Measurements from ENCODE around the gene IFNL3. TPM values are rescaled to one million over a fixed set of nuclear protein-coding genes. Genes with fewer than 3 reads are reported as not detected.
"Not testable (repeated sequence)": the region's sequence is repeated elsewhere in the genome, so short reads cannot be mapped to it uniquely, and the experiment has no call there.

IFNL3 gene
- total and polyA plus RNA-seq, 10 donors, result not detected

DNA sequence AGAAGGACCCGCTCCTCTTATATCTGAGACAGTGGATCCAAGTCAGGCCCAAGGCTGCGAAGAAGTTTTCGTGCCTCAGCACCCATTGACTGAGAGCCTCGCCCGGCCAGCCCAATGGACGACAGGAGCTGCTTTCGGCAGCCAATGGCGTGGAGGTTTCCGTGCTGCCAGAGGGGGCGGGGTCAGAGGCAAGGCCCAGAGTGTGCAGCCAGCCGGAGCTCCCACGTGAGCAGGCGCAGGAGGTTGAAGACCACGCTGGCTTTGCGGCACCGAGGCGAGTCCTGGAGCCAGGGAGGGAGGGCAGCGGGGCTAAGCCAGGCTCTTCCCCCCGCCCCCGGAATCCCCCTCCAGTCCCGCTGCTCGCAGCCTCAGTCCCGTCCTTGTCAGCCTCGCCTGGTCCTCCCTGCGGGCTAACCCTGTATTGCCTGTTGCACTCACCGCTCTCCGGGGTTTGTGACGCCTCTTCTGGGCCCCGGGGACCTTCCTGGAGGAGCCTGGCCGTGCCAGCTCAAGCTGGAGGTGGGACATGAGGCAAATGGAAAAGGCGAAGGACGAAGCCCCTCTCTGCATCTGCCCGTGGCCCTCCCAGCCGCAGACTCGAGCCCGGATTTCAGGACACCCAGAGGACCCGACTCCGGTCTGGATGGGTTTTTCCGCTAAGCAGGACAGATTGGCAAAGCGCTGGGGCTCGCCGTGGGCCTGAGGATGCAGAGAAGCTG, 2.3 kb upstream of the IFNL3 start:
- Histone ChIP-seq H3K36me3 (no peaks in the 10 kb centered on the region), H3K27me3 (replicated peaks in 1 of 7) (peaks cover 0 to 51% (median 23%) of the 10 kb centered on the region in 7 donors), H3K4me1 (peaks cover 0 to 16% (median 9%) of the 10 kb centered on the region in 6 donors), H3K27ac (no peak overlapping the region), H3K4me3 (peak overlapping the region in 3 of 8 donors; percentile 7 to 39 (median 11)), H3K9me3 (no peaks in the 10 kb centered on the region)
- WGBS, 5 donors, result 26 to 42% (median 32%) methylated on average over 10 to 42 of the region's 42 CpGs
- intact Hi-C loops (cut with DNase I; ENCODE audit: low total_unique reads), result no loop called here
- DNase-seq, result peak; percentile 75
- TF ChIP-seq POLR2A (IDR thresholded peaks at IDR 0.05) (no peak), POLR2AphosphoS5 (IDR thresholded peaks at IDR 0.05) (no peak)
- TF ChIP-seq, protein P1, sequence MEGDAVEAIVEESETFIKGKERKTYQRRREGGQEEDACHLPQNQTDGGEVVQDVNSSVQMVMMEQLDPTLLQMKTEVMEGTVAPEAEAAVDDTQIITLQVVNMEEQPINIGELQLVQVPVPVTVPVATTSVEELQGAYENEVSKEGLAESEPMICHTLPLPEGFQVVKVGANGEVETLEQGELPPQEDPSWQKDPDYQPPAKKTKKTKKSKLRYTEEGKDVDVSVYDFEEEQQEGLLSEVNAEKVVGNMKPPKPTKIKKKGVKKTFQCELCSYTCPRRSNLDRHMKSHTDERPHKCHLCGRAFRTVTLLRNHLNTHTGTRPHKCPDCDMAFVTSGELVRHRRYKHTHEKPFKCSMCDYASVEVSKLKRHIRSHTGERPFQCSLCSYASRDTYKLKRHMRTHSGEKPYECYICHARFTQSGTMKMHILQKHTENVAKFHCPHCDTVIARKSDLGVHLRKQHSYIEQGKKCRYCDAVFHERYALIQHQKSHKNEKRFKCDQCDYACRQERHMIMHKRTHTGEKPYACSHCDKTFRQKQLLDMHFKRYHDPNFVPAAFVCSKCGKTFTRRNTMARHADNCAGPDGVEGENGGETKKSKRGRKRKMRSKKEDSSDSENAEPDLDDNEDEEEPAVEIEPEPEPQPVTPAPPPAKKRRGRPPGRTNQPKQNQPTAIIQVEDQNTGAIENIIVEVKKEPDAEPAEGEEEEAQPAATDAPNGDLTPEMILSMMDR (IDR thresholded peaks at IDR 0.05 in 8 of 11, conservative IDR thresholded peaks at IDR 0.05 in 3 of 11), result no peak

DNA sequence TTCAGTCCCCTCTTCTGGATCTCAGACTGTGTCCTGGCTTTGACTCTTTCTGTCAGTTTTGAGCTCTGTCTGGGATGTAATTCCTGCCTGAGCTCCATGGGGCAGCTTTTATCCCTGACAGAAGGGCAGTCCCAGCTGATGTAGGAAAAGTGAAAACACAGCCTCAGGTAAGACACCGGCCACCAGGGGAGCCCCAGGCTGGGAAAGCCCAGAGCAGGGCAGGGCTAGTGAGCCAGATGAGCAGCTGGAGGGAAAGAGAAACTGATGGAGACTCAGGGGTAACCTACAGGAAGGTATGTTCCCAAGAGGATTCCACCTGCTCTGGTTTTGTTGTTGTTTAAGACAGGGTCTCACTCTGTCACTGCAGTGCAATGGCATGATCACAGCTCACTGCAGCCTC, 360 bp upstream of the IFNL3 start:
- H3K4me3 ChIP-seq; H3K36me3 ChIP-seq; H3K27ac ChIP-seq; DNase-seq; H3K9me3 ChIP-seq; intact Hi-C loops (cut with DNase I; ENCODE audit: low total_unique reads): not testable (repeated sequence)
- Histone ChIP-seq H3K4me1 (peaks cover 0 to 16% (median 9%) of the 10 kb centered on the region in 6 donors), H3K27me3 (replicated peaks in 1 of 7) (peaks cover 0 to 43% (median 23%) of the 10 kb centered on the region in 7 donors)
- no CpG with 5 or more reads among the region's 1 CpG for WGBS, 5 donors

DNA sequence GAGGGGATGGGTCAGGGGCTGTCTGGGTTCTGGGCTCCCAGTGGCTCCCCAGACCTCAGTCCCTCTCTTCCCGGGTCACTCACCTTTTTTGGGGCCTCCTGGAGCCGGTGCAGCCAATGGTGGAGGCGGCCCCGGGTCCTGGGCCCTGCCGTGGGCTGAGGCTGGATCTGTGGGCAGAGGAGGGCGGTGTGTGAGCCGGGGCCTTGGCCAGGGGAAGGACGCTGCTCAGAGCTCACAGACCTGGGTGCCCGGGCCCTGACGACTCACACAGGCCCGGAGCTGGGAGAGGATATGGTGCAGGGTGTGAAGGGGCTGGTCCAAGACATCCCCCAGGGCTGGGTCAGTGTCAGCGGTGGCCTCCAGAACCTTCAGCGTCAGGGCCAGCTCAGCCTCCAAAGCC, 1.1 kb downstream of the IFNL3 start:
- intact Hi-C loops (cut with DNase I; ENCODE audit: low total_unique reads); H3K36me3 ChIP-seq; DNase-seq; H3K9me3 ChIP-seq; H3K27ac ChIP-seq; H3K4me3 ChIP-seq: not testable (repeated sequence)
- peaks cover 0 to 28% (median 20%) of the 10 kb centered on the region in 7 donors for H3K27me3 ChIP-seq (replicated peaks in 1 of 7)
- H3K4me1 ChIP-seq, result peaks cover 0 to 16% (median 9%) of the 10 kb centered on the region in 6 donors
- 75 to 92% (median 84%) methylated on average over 8 to 13 of the region's 13 CpGs for WGBS, 5 donors

DNA sequence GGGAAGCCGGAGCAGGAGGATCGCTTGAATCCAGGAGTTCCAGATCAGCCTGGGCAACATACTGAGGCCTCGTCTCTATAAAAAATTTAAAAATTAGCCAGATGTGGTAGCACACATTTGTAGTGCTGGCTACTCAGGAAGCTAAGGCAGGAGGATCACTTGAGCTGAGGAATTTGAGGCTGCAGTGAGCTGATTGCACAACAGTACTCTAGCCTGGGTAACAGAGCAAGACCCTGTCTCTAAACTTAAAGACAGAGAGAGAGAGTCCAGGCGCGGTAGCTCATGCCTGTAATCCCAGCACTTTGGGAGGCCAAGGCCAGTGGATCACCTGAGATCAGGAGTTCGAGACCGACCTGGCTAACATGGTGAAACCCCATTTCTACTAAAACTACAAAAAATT, 4.4 kb downstream of the IFNL3 start:
- Histone ChIP-seq H3K36me3 (no peaks in the 10 kb centered on the region), H3K4me1 (peaks cover 0 to 14% (median 11%) of the 10 kb centered on the region in 6 donors), H3K4me3 (no peak overlapping the region), H3K27ac (no peak overlapping the region), H3K9me3 (no peaks in the 10 kb centered on the region), H3K27me3 (replicated peaks in 1 of 7) (peaks cover 0 to 25% (median 0%) of the 10 kb centered on the region in 7 donors)
- TF ChIP-seq, protein P1 (IDR thresholded peaks at IDR 0.05 in 8 of 11, conservative IDR thresholded peaks at IDR 0.05 in 3 of 11), result no peak
- TF ChIP-seq POLR2AphosphoS5 (IDR thresholded peaks at IDR 0.05), result no peak
- TF ChIP-seq POLR2A (IDR thresholded peaks at IDR 0.05), result no peak
- intact Hi-C loops (cut with DNase I; ENCODE audit: low total_unique reads), result no loop called here
- 83 to 93% (median 88%) methylated on average over 7 of the region's 7 CpGs for WGBS, 5 donors
- DNase-seq, result no peak

DNA sequence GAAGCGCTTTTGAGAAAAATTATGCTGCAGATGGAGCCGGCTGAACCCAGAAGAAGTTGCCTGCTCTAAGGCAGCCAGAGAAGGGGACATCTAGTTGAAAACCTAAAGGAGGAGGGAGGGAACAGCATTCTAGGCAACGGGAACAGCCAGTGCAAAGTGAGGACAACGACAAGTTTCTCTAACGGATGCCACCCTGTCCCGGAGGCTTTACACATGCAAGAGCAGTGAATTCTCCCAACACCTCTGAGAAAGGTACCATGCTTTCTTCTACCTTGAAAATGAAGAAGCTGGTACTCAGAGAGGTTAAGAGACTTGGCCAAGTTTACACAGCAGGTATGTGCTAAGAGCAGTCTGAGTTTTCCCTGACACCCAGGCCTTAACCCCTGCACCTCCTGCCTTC, 5.9 kb downstream of the IFNL3 start:
- H3K4me1 ChIP-seq, result peaks cover 0 to 14% (median 11%) of the 10 kb centered on the region in 6 donors
- DNase-seq, result peak; percentile 4
- 85 to 93% (median 90%) methylated on average over 6 of the region's 6 CpGs for WGBS, 5 donors
- TF ChIP-seq, protein P1 (IDR thresholded peaks at IDR 0.05 in 8 of 11, conservative IDR thresholded peaks at IDR 0.05 in 3 of 11), result no peak
- TF ChIP-seq POLR2A (IDR thresholded peaks at IDR 0.05) (no peak), POLR2AphosphoS5 (IDR thresholded peaks at IDR 0.05) (no peak)
- no peak overlapping the region for H3K4me3 ChIP-seq
- intact Hi-C loops (cut with DNase I; ENCODE audit: low total_unique reads), result no loop called here
- H3K27ac ChIP-seq, result no peak overlapping the region
- no peaks in the 10 kb centered on the region for H3K9me3 ChIP-seq
- peaks cover 0 to 21% (median 0%) of the 10 kb centered on the region in 7 donors for H3K27me3 ChIP-seq (replicated peaks in 1 of 7)
- no peaks in the 10 kb centered on the region for H3K36me3 ChIP-seq
